K562 (cell line): ENCODE data around the gene UBL5. TPM values are rescaled to one million over a fixed set of nuclear protein-coding genes. Genes with fewer than 3 reads are reported as not detected.
A peak's percentile ranks its signal among the peaks of the same experiment; 100 is the strongest.

ENCODE experiments used
- ATAC-seq: fragments of 200-7000 bp; cut with Tn5 transposase; 3 replicates; pipeline ENCODE4 v1.9.1; 2020; ENCODE audit warnings: moderate library complexity
- BruUV-seq: library from RNA; stranded (reverse); fragments of 400-500 nt; replicated peaks from 2 replicates; lab custom pipeline; 2021; lab: Mats Ljungman, UMichigan
- CTCF ChIA-PET: fragments of 300-600 bp; formaldehyde crosslinking; extraction: SDS; loops from one replicate; lab custom pipeline; 2021; ENCODE audit warnings: low intra/inter-chr PET ratio; lab: Yijun Ruan, JAX
- POLR2A ChIA-PET: fragments of 300-600, 350-650 bp; sonication (Branson Sonifier 250); formaldehyde crosslinking; extraction: SDS; loops from one replicate; lab custom pipeline; 2021; ENCODE audit warnings: antibody characterized with exemption, inconsistent platforms; lab: Yijun Ruan, JAX
- DNase-seq, 4 experiments: peaks; one replicate each; pipeline versions ENCODE4 v3.0.0 to v3.0.0-alpha.2; 2011 to 2018; ENCODE audit warnings: low spot score in 3 of 4, mixed read lengths in 3 of 4; ENCODE audit errors: extremely low read depth in 1 of 4
- FAIRE-seq: peaks from 2 replicates; lab custom pipeline; 2011; peaks lifted over from hg19 to GRCh38; lab: Jason Lieb, UNC
- H2AFZ ChIP-seq: 2 replicates; pipeline ENCODE4 v1.6.0; 2011; ENCODE audit warnings: low read depth, low read length, control low read depth, inconsistent platforms
- H3K27ac ChIP-seq: fragments of 200-600 bp; 3 replicates; pipeline ENCODE4 v1.8.0; 2011; ENCODE audit warnings: low read depth, mild to moderate bottlenecking, control low read depth, inconsistent platforms, low read length, moderate library complexity, mixed read lengths; ENCODE audit errors: extremely low read depth
- H3K27me3 ChIP-seq, 2 experiments: fragments of 300-600 bp in 1 of 2; 2 replicates in 1 of 2; 3 replicates in 1 of 2; pipeline versions ENCODE4 v1.6.0 to v1.8.0; 2011; ENCODE audit warnings: inconsistent platforms in 2 of 2, low read length in 2 of 2, mild to moderate bottlenecking in 1 of 2, mixed read lengths in 1 of 2, moderate library complexity in 1 of 2; ENCODE audit not compliant: control insufficient read depth in 2 of 2, insufficient read depth in 2 of 2
- H3K36me3 ChIP-seq: fragments of 300-600 bp; 3 replicates; pipeline ENCODE4 v1.8.0; 2011; ENCODE audit warnings: mild to moderate bottlenecking, low read length, inconsistent platforms; ENCODE audit not compliant: control insufficient read depth, insufficient read depth
- H3K4me1 ChIP-seq, 2 experiments: fragments of 200-600 bp in 1 of 2; replicated peaks in 1 of 2; 2 replicates in 1 of 2; 3 replicates in 1 of 2; pipeline versions ENCODE4 v1.5.1 to v1.8.0; 2011; ENCODE audit warnings: inconsistent platforms in 2 of 2, low read length in 2 of 2, mild to moderate bottlenecking in 1 of 2, mixed read lengths in 1 of 2, moderate library complexity in 1 of 2; ENCODE audit not compliant: control insufficient read depth in 2 of 2, insufficient read depth in 2 of 2
- H3K4me2 ChIP-seq: 2 replicates; pipeline ENCODE4 v1.6.1; 2011; ENCODE audit warnings: low read length, control low read depth, inconsistent platforms, mixed read lengths; ENCODE audit not compliant: insufficient read depth
- H3K4me3 ChIP-seq: fragments of 200-600 bp; sonication (generic), shearing (Covaris generic); 2 replicates; pipeline ENCODE4 v1.5.1; 2016; ENCODE audit warnings: control low read depth, inconsistent platforms
- H3K79me2 ChIP-seq: fragments of 200-600 bp; 3 replicates; pipeline ENCODE4 v1.8.0; 2011; ENCODE audit warnings: low read length, inconsistent platforms; ENCODE audit not compliant: control insufficient read depth, insufficient read depth
- H3K9ac ChIP-seq, 2 experiments: 2 replicates each; pipeline versions ENCODE4 v1.6.0 to v1.6.1; 2011; ENCODE audit warnings: low read depth in 2 of 2, low read length in 2 of 2, control low read depth in 1 of 2, inconsistent platforms in 1 of 2, mild to moderate bottlenecking in 1 of 2, mixed read lengths in 1 of 2; ENCODE audit not compliant: insufficient read depth in 1 of 2
- H3K9me1 ChIP-seq: one replicate; pipeline ENCODE4 v1.6.0; 2011; ENCODE audit warnings: inconsistent platforms, mild to moderate bottlenecking, low read length, moderate library complexity; ENCODE audit not compliant: control insufficient read depth, insufficient read depth
- H3K9me3 ChIP-seq: replicated peaks from 2 replicates; pipeline ENCODE4 v1.5.1; 2011; ENCODE audit warnings: low read depth, low read length, inconsistent platforms; ENCODE audit not compliant: control insufficient read depth, insufficient read depth
- H4K20me1 ChIP-seq: replicated peaks from 2 replicates; pipeline ENCODE4 v1.6.1; 2011; ENCODE audit warnings: low read length, inconsistent platforms, mixed read lengths; ENCODE audit not compliant: control insufficient read depth, insufficient read depth
- E2F6 ChIP-seq, 2 experiments: IDR thresholded peaks; 2 replicates each; pipeline ENCODE4 v1.6.1; 2011; ENCODE audit warnings: borderline replicate concordance in 1 of 2, control low read depth in 1 of 2, low read depth in 1 of 2, low read length in 1 of 2, mild to moderate bottlenecking in 1 of 2, mixed read lengths in 1 of 2, moderate library complexity in 1 of 2; ENCODE audit not compliant: insufficient read depth in 1 of 2, insufficient read length in 1 of 2, poor library complexity in 1 of 2, severe bottlenecking in 1 of 2; ENCODE audit errors: extremely low read depth in 1 of 2
- EGR1 ChIP-seq: fragments of 450-650 bp; conservative IDR thresholded peaks from 2 replicates; pipeline ENCODE4 v1.6.1; 2017; ENCODE audit warnings: mild to moderate bottlenecking
- ELF4 ChIP-seq: fragments of 450-650 bp; formaldehyde crosslinking; IDR thresholded peaks from 2 replicates; pipeline ENCODE4 v1.4.0; 2022; ENCODE audit warnings: missing genetic modification characterization
- GATAD2B ChIP-seq: fragments of 450-650 bp; IDR thresholded peaks from 2 replicates; pipeline ENCODE4 v1.6.1; 2017; ENCODE audit warnings: mild to moderate bottlenecking, borderline replicate concordance
- KDM1A ChIP-seq, 2 experiments: fragments of 450-650 bp; IDR thresholded peaks; 2 replicates each; pipeline ENCODE4 v1.6.1; 2016; ENCODE audit warnings: mild to moderate bottlenecking in 2 of 2
- POLR2G ChIP-seq: fragments of 200-400 bp; formaldehyde crosslinking; IDR thresholded peaks from 2 replicates; pipeline ENCODE4 v1.6.1; 2017; ENCODE audit warnings: low read depth, mild to moderate bottlenecking, antibody characterized with exemption, low read length, moderate library complexity
- RCOR1 ChIP-seq, 2 experiments: IDR thresholded peaks; 2 replicates each; pipeline ENCODE4 v1.6.1; 2012; ENCODE audit warnings: low read depth in 2 of 2, low read length in 2 of 2, borderline replicate concordance in 1 of 2, improper control_type of control experiment in 1 of 2
- ZBTB7A ChIP-seq: IDR thresholded peaks from 2 replicates; pipeline ENCODE4 v1.6.1; 2011; ENCODE audit warnings: low read depth, mild to moderate bottlenecking, low read length, moderate library complexity, borderline replicate concordance; ENCODE audit not compliant: control insufficient read depth
- ZFX ChIP-seq: sonication (generic); formaldehyde crosslinking; IDR thresholded peaks from 2 replicates; pipeline ENCODE4 v1.8.0; 2022; ENCODE audit warnings: mild to moderate bottlenecking, missing genetic modification reagents, moderate library complexity
- ZNF398 ChIP-seq: fragments of 250-450 bp; sonication (Bioruptor Pico); IDR thresholded peaks from 2 replicates; pipeline ENCODE4 v1.8.0; 2021; ENCODE audit warnings: moderate library complexity, mild to moderate bottlenecking, inconsistent platforms
- ZNF41 ChIP-seq: fragments of 250-450 bp; sonication (Bioruptor Pico); conservative IDR thresholded peaks from 2 replicates; pipeline ENCODE4 v1.4.0; 2020; ENCODE audit warnings: mild to moderate bottlenecking
- WGBS: fragments of 100-300 bp; shearing (Covaris generic); methylation state at CpG from one replicate; pipeline ENCODE4 v1.1.6; 2016; ENCODE audit warnings: low coverage, mixed read lengths; ENCODE audit not compliant: insufficient coverage; ENCODE audit errors: missing lambda C conversion rate; 5-methylcytosine and 5-hydroxymethylcytosine counted together
- in situ Hi-C: fragments of 300-500 bp; cut with MboI; formaldehyde crosslinking; loops from 4 replicates; pipeline ENCODE4 v1.15.0; 2018; ENCODE audit warnings: inconsistent platforms, mixed read lengths
- intact Hi-C: fragments of 100-400 bp; cut with micrococcal nuclease; formaldehyde crosslinking; loops from 2 replicates; pipeline ENCODE4 v1.14.2; 2022
- polyA plus RNA-seq, 8 experiments: library from polyadenylated mRNA; depleted of rRNA in 4 of 8; stranded (reverse) in 5 of 8; unstranded in 3 of 8; fragments of >200 nt; fragmentation: Nextera tagmentation in 2 of 8; fragmentation: Illumina TruSeq in 1 of 8; extraction: Ambion mirVana in 2 of 8; extraction: Trizol in 1 of 8; gene quantifications; 2 replicates each; pipeline versions ENCODE4 v1.2.1 to v1.2.3, GENCODE V29; 2011 to 2014; ENCODE audit warnings: inconsistent platforms in 1 of 8, missing spikeins in 1 of 8
- total RNA-seq, 7 experiments: library from RNA; depleted of rRNA in 6 of 7; stranded (reverse); fragments of >200 nt in 6 of 7; fragmentation: Illumina TruSeq in 2 of 7; extraction: Trizol in 2 of 7; gene quantifications; 2 replicates each; pipeline versions ENCODE4 v1.2.1 to v1.2.3, GENCODE V29; 2011 to 2021; ENCODE audit warnings: low replicate concordance in 1 of 7

The UBL5 gene
- total and polyA plus RNA-seq, 9 of the 15 experiments (the other 6 are each of a cell fraction or from before 2014, with no cell fraction given): 410 to 1,266 (median 613) TPM

- Histone ChIP-seq H3K4me1 (peaks cover 48% of the 10 kb centered on the region in 2 experiments), H3K9me3 (peaks cover 5% of the 10 kb centered on the region; the same call in 1 of the 2 replicates), H3K27me3 (no peaks in the 10 kb centered on the region), H4K20me1 (no peaks in the 10 kb centered on the region), H3K4me3 (0 out of 2 replicates have a peak overlapping the region, but pooled peaks have one; percentile 2)
- intact Hi-C loops: no loop called here
- POLR2A ChIA-PET: interaction anchor here (1.1 kb wide), 1 partner anchor 11 kb away, joined by 5 read pairs; no protein-coding TSS in a partner anchor
- BruUV-seq: no TSS peak
- TF ChIP-seq ZBTB7A: peak; percentile 43; the same call in 1 of the 2 replicates
- no peak for TF ChIP-seq ZNF398
- TF ChIP-seq RCOR1 (IDR thresholded peaks at IDR 0.05; ENCODE audit: borderline replicate concordance in 1 of 2, low read depth in 2 of 2, low read length in 2 of 2): peak in 1 of 2 experiments; percentile 37; a peak in 1 of 4 replicates
- peak in 1 of 2 experiments; percentile 46 for TF ChIP-seq E2F6 (IDR thresholded peaks at IDR 0.05; ENCODE audit: borderline replicate concordance in 1 of 2, extremely low read depth in 1 of 2, insufficient read depth in 1 of 2, insufficient read length in 1 of 2, low read depth in 1 of 2, low read length in 1 of 2, poor library complexity in 1 of 2, severe bottlenecking in 1 of 2)
- TF ChIP-seq EGR1: 0 out of 2 replicates have a peak, but pooled peaks have one; percentile 12
- TF ChIP-seq GATAD2B: no peak
- TF ChIP-seq ELF4 (CRISPR knock-in tag): no peak
- no peak for TF ChIP-seq POLR2G
- TF ChIP-seq ZFX (CRISPR knock-in tag): 0 out of 2 replicates have a peak, but pooled peaks have one; percentile 62
- peak in 1 of 2 experiments; percentile 29; a peak in 1 of 4 replicates for TF ChIP-seq KDM1A (IDR thresholded peaks at IDR 0.05)
- no peak for TF ChIP-seq ZNF41 (CRISPR knock-in tag)
- TF ChIP-seq, all 486 proteins: peak for 6
- in situ Hi-C loops: no loop called here
- Histone ChIP-seq H3K27ac (peak overlapping the region; percentile 96), H3K36me3 (no peaks in the 10 kb centered on the region), H3K79me2 (peaks cover 6% of the 10 kb centered on the region; the same call in 1 of the 3 replicates), H3K9me1 (no peaks in the 10 kb centered on the region), H3K9ac (peak overlapping the region in 1 of 2 experiments; percentile 48; a peak in 2 of 4 replicates), H2AFZ (peak overlapping the region; percentile 82), H3K4me2 (peak overlapping the region; percentile 78)
- 37% methylated on average over 11 of the region's 11 CpGs for WGBS
- CTCF ChIA-PET: interaction anchor here (0.6 to 1.9 kb wide), 2 partner anchors 164 to 167 kb away, joined by 3 to 12 read pairs; no protein-coding TSS in a partner anchor
- FAIRE-seq: no peak
- peak in 2 of 4 experiments; percentile 21 to 68 for DNase-seq
- ATAC-seq: no peak
Observed at GRCh38 chr19:9789066-9789465, 38.7 kb upstream of the UBL5 start.
